Measurements from ENCODE around the gene FGF7. TPM values are rescaled to one million over a fixed set of nuclear protein-coding genes. Genes with fewer than 3 reads are reported as not detected.
"Not testable (repeated sequence)": the region's sequence is repeated elsewhere in the genome, so short reads cannot be mapped to it uniquely, and the experiment has no call there.

Gene FGF7
- total RNA-seq, 1 donor from 2014 or later, result 35.0 TPM

- ATAC-seq (ENCODE audit: poor library complexity) (no peak), DNase-seq (no peak)
- intact Hi-C loops (cut with DNase I), result no loop called here
Measured at GRCh38 chr15:49473031-49473430, 50.0 kb downstream of the FGF7 start.

- ATAC-seq (ENCODE audit: poor library complexity); intact Hi-C loops (cut with DNase I); DNase-seq: not testable (repeated sequence)
Measured at GRCh38 chr15:49478021-49478420, 55.0 kb downstream of the FGF7 start.

- ATAC-seq (ENCODE audit: poor library complexity); DNase-seq; intact Hi-C loops (cut with DNase I): not testable (repeated sequence)
Measured at GRCh38 chr15:49478982-49479381, 55.9 kb downstream of the FGF7 start.

- DNase-seq; intact Hi-C loops (cut with DNase I); ATAC-seq (ENCODE audit: poor library complexity): not testable (repeated sequence)
Measured at GRCh38 chr15:49485401-49485800, 62.4 kb downstream of the FGF7 start.

GRCh38 chr15:49490966-49491365 is 67.9 kb downstream of the FGF7 start:
- intact Hi-C loops (cut with DNase I), result no loop called here
- DNase-seq (no peak), ATAC-seq (ENCODE audit: poor library complexity) (no peak)

- no peak for ATAC-seq (ENCODE audit: poor library complexity)
- no peak for DNase-seq
- intact Hi-C loops (cut with DNase I), result no loop called here
Measured at GRCh38 chr15:49492151-49492550, 69.1 kb downstream of the FGF7 start.

- intact Hi-C loops (cut with DNase I), result no loop called here
- no peak for ATAC-seq (ENCODE audit: poor library complexity)
Measured at GRCh38 chr15:49492830-49493229, 69.8 kb downstream of the FGF7 start.

GRCh38 chr15:49494842-49495241 is 71.8 kb downstream of the FGF7 start:
- ATAC-seq (ENCODE audit: poor library complexity), result no peak
- intact Hi-C loops (cut with DNase I), result no loop called here
- DNase-seq, result no peak

More at GRCh38 chr15:49492830-49493229, 69.8 kb downstream of the FGF7 start:
- no peak for DNase-seq

- ATAC-seq (ENCODE audit: poor library complexity) (no peak), DNase-seq (no peak)
- intact Hi-C loops (cut with DNase I), result no loop called here
Measured at GRCh38 chr15:49495993-49496753, 73.1 kb downstream of the FGF7 start.

- DNase-seq, result no peak
Measured at GRCh38 chr15:49501586-49501985, 78.5 kb downstream of the FGF7 start.

GRCh38 chr15:49506341-49506740 is 83.3 kb downstream of the FGF7 start:
- DNase-seq, result no peak
- no peak for ATAC-seq (ENCODE audit: poor library complexity)
- intact Hi-C loops (cut with DNase I), result no loop called here

More at GRCh38 chr15:49501586-49501985, 78.5 kb downstream of the FGF7 start:
- ATAC-seq (ENCODE audit: poor library complexity), result no peak
- intact Hi-C loops (cut with DNase I), result no loop called here

- no peak for ATAC-seq (ENCODE audit: poor library complexity)
- intact Hi-C loops (cut with DNase I), result no loop called here
- DNase-seq, result no peak
Measured at GRCh38 chr15:49507261-49507660, 84.2 kb downstream of the FGF7 start.

- intact Hi-C loops (cut with DNase I); ATAC-seq (ENCODE audit: poor library complexity); DNase-seq: not testable (repeated sequence)
Measured at GRCh38 chr15:49512739-49513138, 89.7 kb downstream of the FGF7 start.

- DNase-seq, result no peak
- intact Hi-C loops (cut with DNase I), result no loop called here
- ATAC-seq (ENCODE audit: poor library complexity), result no peak
Measured at GRCh38 chr15:49521802-49522201, 98.8 kb downstream of the FGF7 start.

GRCh38 chr15:49528289-49528688 is 105.2 kb downstream of the FGF7 start:
- intact Hi-C loops (cut with DNase I), result no loop called here
- DNase-seq, result no peak
- no peak for ATAC-seq (ENCODE audit: poor library complexity)

GRCh38 chr15:49530092-49530491 is 107.0 kb downstream of the FGF7 start:
- intact Hi-C loops (cut with DNase I), result no loop called here
- DNase-seq (no peak), ATAC-seq (ENCODE audit: poor library complexity) (no peak)

Other genes starting within 250 kb of the FGF7 start
- 19.4 TPM for gene FAM227B, start 197.6 kb downstream of the FGF7 start, total RNA-seq
- 22.8 TPM for gene DTWD1, start 197.8 kb downstream of the FGF7 start, total RNA-seq

All from Right ventricle myocardium superior (tissue), 1 donor.